ENCODE data around the gene CDK14. TPM values are rescaled to one million over a fixed set of nuclear protein-coding genes. Genes with fewer than 3 reads are reported as not detected.

CDK14 gene
- total and polyA plus RNA-seq, 2 of the 8 experiments (the other 6 are each of a cell fraction or from before 2014, with no cell fraction given), result 5.5 to 47.3 TPM

DNA sequence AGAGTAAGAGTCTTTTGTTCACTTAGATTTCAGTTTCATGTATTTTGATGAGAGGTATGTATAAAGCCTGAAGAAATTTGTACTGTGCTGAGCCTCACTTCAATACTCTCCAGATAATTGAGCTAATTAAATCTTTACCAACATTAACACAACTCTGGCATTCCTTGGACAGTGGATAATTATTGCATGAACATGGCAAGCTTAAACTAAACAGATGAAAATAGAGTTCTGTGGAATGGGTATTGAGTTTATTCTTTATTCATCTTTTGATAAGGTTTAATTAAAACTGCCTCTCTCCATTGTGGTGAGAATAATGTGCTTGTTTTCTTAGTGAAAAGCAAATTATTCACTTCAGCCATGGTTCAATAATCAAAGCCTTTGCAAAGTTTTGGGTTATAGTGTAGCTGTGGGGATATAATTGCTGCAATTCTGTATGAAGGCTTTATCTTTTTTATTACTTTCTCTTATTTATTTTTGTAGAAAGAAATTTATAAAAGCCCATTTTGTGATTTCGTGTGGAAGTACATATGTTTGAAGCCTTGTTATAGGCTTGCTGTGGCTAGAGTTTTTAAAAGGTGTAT, 541.8 kb downstream of the CDK14 start:
- H3K14ac ChIP-seq (ENCODE audit: insufficient read length), result no peak overlapping the region
- no peak overlapping the region for H2BK120ac ChIP-seq (replicated peaks; ENCODE audit: low read depth, low read length)
- no peak overlapping the region for H2AK5ac ChIP-seq (ENCODE audit: low read depth, low read length)
- no peak overlapping the region for H3K27ac ChIP-seq (ENCODE audit: low read depth, low read length)
- no peak overlapping the region for H3K23ac ChIP-seq (ENCODE audit: insufficient read length)
- peaks cover 0 to 10% (median 3%) of the 10 kb centered on the region in 4 experiments; a peak in 2 of 7 replicates for H3K4me1 ChIP-seq (replicated peaks in 1 of 4; ENCODE audit: control insufficient read depth in 3 of 4, insufficient read depth in 4 of 4, low read length in 3 of 4)
- FAIRE-seq (no peak), DNase-seq (ENCODE audit: low read depth in 1 of 2, low spot score in 2 of 2) (no peak)
- H3K4me3 ChIP-seq (ENCODE audit: extremely low read depth in 1 of 4, insufficient read depth in 2 of 4, low read depth in 3 of 4, low read length in 4 of 4), result no peak overlapping the region
- H2AFZ ChIP-seq (ENCODE audit: low read length), result no peak overlapping the region
- no peaks in the 10 kb centered on the region for H3K36me3 ChIP-seq (ENCODE audit: control insufficient read depth in 2 of 4, insufficient read depth in 4 of 4, low read length in 3 of 4)
- no peak overlapping the region for H3K9ac ChIP-seq (replicated peaks in 1 of 4; ENCODE audit: extremely low read depth in 1 of 4, low read depth in 3 of 4, low read length in 3 of 4)
- H2BK20ac ChIP-seq (ENCODE audit: low read length), result no peak overlapping the region
- no peak overlapping the region for H4K5ac ChIP-seq (ENCODE audit: insufficient read length, low read depth, low read length)
- CTCF ChIA-PET (ENCODE audit: partially characterized antibody), result interaction anchor here (1.4 to 1.7 kb wide), 2 partner anchors 11 to 27 kb away, joined by 3 to 6 read pairs; no protein-coding TSS in a partner anchor
- no peaks in the 10 kb centered on the region for H4K20me1 ChIP-seq (replicated peaks in 1 of 2; ENCODE audit: control insufficient read depth in 1 of 2, insufficient read depth in 2 of 2, low read length in 2 of 2)
- TF ChIP-seq POLR2AphosphoS5 (IDR thresholded peaks at IDR 0.05; ENCODE audit: low read depth, low read length) (no peak), FOSL1 (IDR thresholded peaks at IDR 0.05; ENCODE audit: insufficient read depth, low read depth, low read length) (no peak)
- no peaks in the 10 kb centered on the region for H3K79me2 ChIP-seq (ENCODE audit: control insufficient read depth in 1 of 2, insufficient read depth in 2 of 2, low read length in 2 of 2)
- no peak overlapping the region for H3K56ac ChIP-seq (replicated peaks; ENCODE audit: insufficient read length, low read depth, low read length)
- no peaks in the 10 kb centered on the region for H3K27me3 ChIP-seq (replicated peaks in 1 of 4; ENCODE audit: control insufficient read depth in 3 of 4, extremely low read depth in 1 of 4, insufficient read depth in 3 of 4, low read length in 3 of 4)
- no peaks in the 10 kb centered on the region for H3K9me3 ChIP-seq (ENCODE audit: insufficient read depth in 2 of 2, low read depth in 1 of 2, low read length in 1 of 2)
- H2BK5ac ChIP-seq (ENCODE audit: low read depth, low read length), result no peak overlapping the region
- H2BK15ac ChIP-seq (ENCODE audit: low read length), result no peak overlapping the region
- WGBS, 2 experiments (ENCODE audit: extremely low coverage in 1 of 2, insufficient coverage in 1 of 2, insufficient read length in 1 of 2, insufficient replicate concordance in 2 of 2, low coverage in 1 of 2, low lambda C conversion rate in 2 of 2, missing lambda C conversion rate in 1 of 2), result 72% methylated on average over 1 of the region's 1 CpG; no CpG with 5 or more reads in 1 of the 2 experiments
- H3K18ac ChIP-seq (ENCODE audit: extremely low read depth, low read length), result no peak overlapping the region
- no peak overlapping the region for H3K4me2 ChIP-seq (ENCODE audit: insufficient read depth in 1 of 2, low read depth in 2 of 2, low read length in 2 of 2)
- H3K4ac ChIP-seq (replicated peaks; ENCODE audit: insufficient read length, low read depth, low read length), result no peak overlapping the region
- no peak overlapping the region for H2BK12ac ChIP-seq (ENCODE audit: low read depth, low read length)
- no peaks in the 10 kb centered on the region for H3K23me2 ChIP-seq (ENCODE audit: low read depth, low read length)
- no peaks in the 10 kb centered on the region for H3K79me1 ChIP-seq (ENCODE audit: low read depth, low read length)
- POLR2A ChIA-PET (ENCODE audit: partially characterized antibody), result no interaction called here
- no peak overlapping the region for H4K91ac ChIP-seq (replicated peaks; ENCODE audit: insufficient read length, low read length)
- no peak overlapping the region for H4K8ac ChIP-seq (ENCODE audit: extremely low read depth, insufficient read depth, low read length)
